ENCODE measurements around the gene CACNA1C. TPM values are rescaled to one million over a fixed set of nuclear protein-coding genes. Genes with fewer than 3 reads are reported as not detected.

CACNA1C gene
- total RNA-seq, 1 experiment from 2014 or later: 1.1 TPM

GRCh38 chr12:2664721-2665577 is 612.2 kb downstream of the CACNA1C start:
- Histone ChIP-seq H4K20me1 (ENCODE audit: control insufficient read depth, insufficient read depth, insufficient read length) (no peaks in the 10 kb centered on the region), H3K56ac (ENCODE audit: insufficient read length, low read depth, low read length) (no peak overlapping the region), H3K79me1 (ENCODE audit: insufficient read depth, low read depth, low read length, poor library complexity, severe bottlenecking) (no peaks in the 10 kb centered on the region), H4K91ac (ENCODE audit: insufficient read length, low read depth, low read length) (no peak overlapping the region), H3K4me1 (ENCODE audit: insufficient read depth, low read length) (no peaks in the 10 kb centered on the region), H3K4me2 (ENCODE audit: insufficient read depth, insufficient read length, low read length) (no peak overlapping the region), H2BK5ac (ENCODE audit: insufficient read length, low read length) (no peak overlapping the region), H3K9me3 (ENCODE audit: control insufficient read depth, low read depth, low read length) (no peaks in the 10 kb centered on the region), H4K8ac (replicated peaks; ENCODE audit: insufficient read length, low read depth, low read length) (no peak overlapping the region), H3K23me2 (ENCODE audit: insufficient read length, low read depth, low read length, poor library complexity, severe bottlenecking) (no peaks in the 10 kb centered on the region), H4K5ac (ENCODE audit: insufficient read length, low read depth, low read length) (no peak overlapping the region), H2BK120ac (ENCODE audit: low read depth, low read length, poor library complexity, severe bottlenecking) (no peak overlapping the region), H2AFZ (ENCODE audit: low read length) (no peak overlapping the region), H3K9ac (ENCODE audit: extremely low read depth, insufficient read length, low read length) (no peak overlapping the region), H3K27me3 (ENCODE audit: insufficient read depth, low read length) (no peaks in the 10 kb centered on the region), H3K23ac (ENCODE audit: insufficient read length, low read depth, low read length) (no peak overlapping the region), H2AK5ac (ENCODE audit: insufficient read length, low read length) (no peak overlapping the region), H3K18ac (ENCODE audit: insufficient read length, low read depth, low read length) (no peak overlapping the region), H3K79me2 (ENCODE audit: insufficient read depth, low read length) (no peaks in the 10 kb centered on the region), H3K27ac (ENCODE audit: insufficient read length, low read depth, low read length) (no peak overlapping the region), H2BK12ac (ENCODE audit: insufficient read length, low read depth, low read length) (no peak overlapping the region), H3K14ac (ENCODE audit: insufficient read depth, low read length) (no peak overlapping the region), H3T11ph (ENCODE audit: low read length) (no peak overlapping the region), H3K4ac (ENCODE audit: low read depth, low read length) (no peak overlapping the region), H2BK15ac (ENCODE audit: low read depth, low read length) (no peak overlapping the region), H2BK20ac (ENCODE audit: low read depth, low read length, poor library complexity, severe bottlenecking) (no peak overlapping the region)
- Mint-ChIP-seq H3K36me3 (ENCODE audit: insufficient read depth in 1 of 3, low read depth in 3 of 3) (no peaks in the 10 kb centered on the region), H3K4me3 (no peak overlapping the region), H3K27ac (no peak overlapping the region), H3K9me3 (no peaks in the 10 kb centered on the region), H3K4me1 (no peaks in the 10 kb centered on the region), H3K27me3 (ENCODE audit: low read depth) (peaks cover 2% of the 10 kb centered on the region)
- TF ChIP-seq, protein P1, sequence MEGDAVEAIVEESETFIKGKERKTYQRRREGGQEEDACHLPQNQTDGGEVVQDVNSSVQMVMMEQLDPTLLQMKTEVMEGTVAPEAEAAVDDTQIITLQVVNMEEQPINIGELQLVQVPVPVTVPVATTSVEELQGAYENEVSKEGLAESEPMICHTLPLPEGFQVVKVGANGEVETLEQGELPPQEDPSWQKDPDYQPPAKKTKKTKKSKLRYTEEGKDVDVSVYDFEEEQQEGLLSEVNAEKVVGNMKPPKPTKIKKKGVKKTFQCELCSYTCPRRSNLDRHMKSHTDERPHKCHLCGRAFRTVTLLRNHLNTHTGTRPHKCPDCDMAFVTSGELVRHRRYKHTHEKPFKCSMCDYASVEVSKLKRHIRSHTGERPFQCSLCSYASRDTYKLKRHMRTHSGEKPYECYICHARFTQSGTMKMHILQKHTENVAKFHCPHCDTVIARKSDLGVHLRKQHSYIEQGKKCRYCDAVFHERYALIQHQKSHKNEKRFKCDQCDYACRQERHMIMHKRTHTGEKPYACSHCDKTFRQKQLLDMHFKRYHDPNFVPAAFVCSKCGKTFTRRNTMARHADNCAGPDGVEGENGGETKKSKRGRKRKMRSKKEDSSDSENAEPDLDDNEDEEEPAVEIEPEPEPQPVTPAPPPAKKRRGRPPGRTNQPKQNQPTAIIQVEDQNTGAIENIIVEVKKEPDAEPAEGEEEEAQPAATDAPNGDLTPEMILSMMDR (conservative IDR thresholded peaks at IDR 0.05): no peak
- WGBS (ENCODE audit: extremely low coverage, insufficient read length, low lambda C conversion rate): no CpG with 5 or more reads among the region's 7 CpGs
- DNase-seq: peak; percentile 18

Measured in H9 (cell line).